GM19397 (cell line): ENCODE data around the gene BHLHA15.
A peak's percentile ranks its signal among the peaks of the same experiment; 100 is the strongest.

ENCODE experiments used
- ATAC-seq: cut with Tn5 transposase; IDR thresholded peaks from one replicate; pipeline ENCODE4 v1.9.1; 2021; ENCODE audit warnings: mild to moderate bottlenecking, moderate library complexity; ENCODE audit not compliant: unreplicated experiment

Gene BHLHA15

GRCh38 chr7:98211221-98211675, at the start of gene BHLHA15:
TSS of gene BHLHA15 (plus strand) at chr7:98211439. CDS start at chr7:98212310, 871 bp downstream.
- no peak for ATAC-seq

- no peak for ATAC-seq
Measured at GRCh38 chr7:98162758-98163157, 48.5 kb upstream of the BHLHA15 start.

- no peak for ATAC-seq
Measured at GRCh38 chr7:98163269-98163668, 48.0 kb upstream of the BHLHA15 start.

GRCh38 chr7:98163704-98164494, 47.3 kb upstream of the BHLHA15 start:
- ATAC-seq: no peak

- no peak for ATAC-seq
Measured at GRCh38 chr7:98165827-98166667, 45.2 kb upstream of the BHLHA15 start.

- ATAC-seq: no peak
Measured at GRCh38 chr7:98166668-98166970, 44.6 kb upstream of the BHLHA15 start.

- no peak for ATAC-seq
Measured at GRCh38 chr7:98167653-98168052, 43.6 kb upstream of the BHLHA15 start.

- peak; percentile 64 for ATAC-seq
Measured at GRCh38 chr7:98168181-98168903, 42.9 kb upstream of the BHLHA15 start.

GRCh38 chr7:98168904-98169621, 42.2 kb upstream of the BHLHA15 start:
- ATAC-seq: no peak

GRCh38 chr7:98170966-98171365, 40.3 kb upstream of the BHLHA15 start:
- ATAC-seq: no peak

GRCh38 chr7:98171449-98171848, 39.8 kb upstream of the BHLHA15 start:
- no peak for ATAC-seq

GRCh38 chr7:98174334-98175259, 36.6 kb upstream of the BHLHA15 start:
- ATAC-seq: no peak

- no peak for ATAC-seq
Measured at GRCh38 chr7:98175260-98175940, 35.8 kb upstream of the BHLHA15 start.

GRCh38 chr7:98177553-98177952, 33.7 kb upstream of the BHLHA15 start:
- no peak for ATAC-seq

- ATAC-seq: no peak
Measured at GRCh38 chr7:98178321-98178720, 32.9 kb upstream of the BHLHA15 start.

- ATAC-seq: no peak
Measured at GRCh38 chr7:98178762-98179490, 32.3 kb upstream of the BHLHA15 start.

GRCh38 chr7:98180751-98181150, 30.5 kb upstream of the BHLHA15 start:
- ATAC-seq: no peak

- no peak for ATAC-seq
Measured at GRCh38 chr7:98185101-98185500, 26.1 kb upstream of the BHLHA15 start.
